Liver (tissue), 9 donors: ENCODE data around the gene ATP2B3. TPM values are rescaled to one million over a fixed set of nuclear protein-coding genes. Genes with fewer than 3 reads are reported as not detected.

Experiments
- DNase-seq: peaks from one replicate; pipeline ENCODE4 v3.0.0-alpha.2; 2017; ENCODE audit warnings: low spot score
- H3K27ac ChIP-seq, 2 donors: one replicate each; pipeline ENCODE4 v1.7.0; 2013; ENCODE audit warnings: inconsistent platforms in 2 of 2, low read length in 2 of 2, control low read depth in 1 of 2, low read depth in 1 of 2, mild to moderate bottlenecking in 1 of 2
- H3K27me3 ChIP-seq, 4 donors: one replicate each; pipeline versions ENCODE4 v1.6.1 to v1.7.0; 2013; ENCODE audit warnings: low read length in 3 of 4, inconsistent platforms in 1 of 4, mild to moderate bottlenecking in 1 of 4, moderate library complexity in 1 of 4; ENCODE audit not compliant: control insufficient read depth in 4 of 4, insufficient read depth in 4 of 4
- H3K36me3 ChIP-seq, 4 donors: one replicate each; pipeline versions ENCODE4 v1.6.1 to v1.7.0; 2013; ENCODE audit warnings: low read length in 3 of 4, mild to moderate bottlenecking in 3 of 4, low read depth in 1 of 4, moderate library complexity in 1 of 4; ENCODE audit not compliant: control insufficient read depth in 4 of 4, insufficient read depth in 3 of 4
- H3K4me1 ChIP-seq, 4 donors: one replicate each; pipeline versions ENCODE4 v1.6.1 to v1.7.0; 2013; ENCODE audit warnings: low read length in 3 of 4, mild to moderate bottlenecking in 3 of 4, moderate library complexity in 1 of 4; ENCODE audit not compliant: control insufficient read depth in 4 of 4, insufficient read depth in 4 of 4
- H3K4me3 ChIP-seq, 3 donors: one replicate each; pipeline versions ENCODE4 v1.6.1 to v1.7.0; 2013; ENCODE audit warnings: low read length in 3 of 3, control low read depth in 1 of 3, low read depth in 1 of 3, mild to moderate bottlenecking in 1 of 3
- H3K9ac ChIP-seq, 2 donors: one replicate each; pipeline ENCODE4 v1.7.0; 2013; ENCODE audit warnings: low read length in 2 of 2, mild to moderate bottlenecking in 2 of 2, moderate library complexity in 2 of 2, control low read depth in 1 of 2, low read depth in 1 of 2
- H3K9me3 ChIP-seq, 4 donors: one replicate each; pipeline versions ENCODE4 v1.6.1 to v1.7.0; 2013; ENCODE audit warnings: low read length in 3 of 4; ENCODE audit not compliant: control insufficient read depth in 4 of 4
- EGR1 ChIP-seq, 2 donors: IDR thresholded peaks; 2 replicates each; pipeline ENCODE4 v1.6.1; 2016 to 2018; ENCODE audit warnings: antibody characterized with exemption in 2 of 2, low read depth in 2 of 2
- GABPA ChIP-seq, 2 donors: IDR thresholded peaks in 1 of 2; conservative IDR thresholded peaks in 1 of 2; 2 replicates each; pipeline ENCODE4 v1.6.1; 2016; ENCODE audit warnings: antibody characterized with exemption in 2 of 2, mild to moderate bottlenecking in 1 of 2, moderate library complexity in 1 of 2
- JUND ChIP-seq, 2 donors: IDR thresholded peaks; 2 replicates each; pipeline ENCODE4 v1.6.1; 2016; ENCODE audit warnings: antibody characterized with exemption in 2 of 2
- MAX ChIP-seq: IDR thresholded peaks from 2 replicates; pipeline ENCODE4 v1.6.1; 2016; ENCODE audit warnings: antibody characterized with exemption
- NR2F2 ChIP-seq: IDR thresholded peaks from 2 replicates; pipeline ENCODE4 v1.6.1; 2016; ENCODE audit warnings: antibody characterized with exemption
- RXRA ChIP-seq, 2 donors: IDR thresholded peaks; 2 replicates each; pipeline ENCODE4 v1.6.1; 2017 to 2018; ENCODE audit warnings: antibody characterized with exemption in 2 of 2, mild to moderate bottlenecking in 1 of 2
- SP1 ChIP-seq: IDR thresholded peaks from 2 replicates; pipeline ENCODE4 v1.6.1; 2018; ENCODE audit warnings: antibody characterized with exemption, mild to moderate bottlenecking
- YY1 ChIP-seq: IDR thresholded peaks from 2 replicates; pipeline ENCODE4 v1.6.1; 2016; ENCODE audit warnings: antibody characterized with exemption, mild to moderate bottlenecking
- WGBS: extraction: QIAGEN DNeasy Blood & Tissue Kit; methylation state at CpG from one replicate; pipeline ENCODE4 v1.1.7; 2013; 5-methylcytosine and 5-hydroxymethylcytosine counted together
- polyA plus RNA-seq, 2 donors: library from polyadenylated mRNA; stranded (reverse) in 1 of 2; unstranded in 1 of 2; fragments of 200-250 nt in 1 of 2; fragments of >200 nt in 1 of 2; fragmentation: Nextera tagmentation in 1 of 2; extraction: Ambion mirVana in 1 of 2; gene quantifications; one replicate each; pipeline versions ENCODE4 v1.2.1 to v1.2.3, GENCODE V29; 2013 to 2015
- total RNA-seq, 2 donors: library from RNA; depleted of rRNA; stranded (reverse); fragments of >200 nt; gene quantifications; one replicate each; pipeline ENCODE4 v1.2.3, GENCODE V29; 2014
- donor health status: healthy.
- donor health status: healthy.
- donor health status: healthy.
- donor health status: healthy.
- donor health status: healthy.

The ATP2B3 gene
- total and polyA plus RNA-seq, 4 donors = not detected

GRCh38 chrX:153631346-153631745, 113.9 kb downstream of the ATP2B3 start:
- no peak overlapping the region for H3K9ac ChIP-seq
- H3K27ac ChIP-seq = no peak overlapping the region
- peaks cover 3 to 17% (median 4%) of the 10 kb centered on the region in 4 donors for H3K4me1 ChIP-seq
- no peak for DNase-seq
- no peaks in the 10 kb centered on the region for H3K27me3 ChIP-seq
- WGBS = 91% methylated on average over 2 of the region's 2 CpGs
- TF ChIP-seq SP1 (no peak), RXRA (IDR thresholded peaks at IDR 0.05) (no peak), JUND (IDR thresholded peaks at IDR 0.05) (no peak), NR2F2 (no peak), EGR1 (IDR thresholded peaks at IDR 0.05; ENCODE audit: low read depth in 2 of 2) (no peak), GABPA (IDR thresholded peaks at IDR 0.05 in 1 of 2, conservative IDR thresholded peaks at IDR 0.05 in 1 of 2) (no peak), MAX (no peak)
- no peaks in the 10 kb centered on the region for H3K36me3 ChIP-seq
- H3K9me3 ChIP-seq = no peaks in the 10 kb centered on the region
- no peak overlapping the region for H3K4me3 ChIP-seq

- Histone ChIP-seq H3K9ac (no peak overlapping the region), H3K27me3 (no peaks in the 10 kb centered on the region), H3K9me3 (no peaks in the 10 kb centered on the region), H3K36me3 (no peaks in the 10 kb centered on the region), H3K4me1 (peaks cover 3 to 15% (median 4%) of the 10 kb centered on the region in 4 donors), H3K27ac (no peak overlapping the region), H3K4me3 (no peak overlapping the region)
- DNase-seq = no peak
- TF ChIP-seq EGR1 (IDR thresholded peaks at IDR 0.05; ENCODE audit: low read depth in 2 of 2) (no peak), NR2F2 (no peak), YY1 (no peak)
- 80% methylated on average over 19 of the region's 19 CpGs for WGBS
These were observed 114.6 kb downstream of the ATP2B3 start for GRCh38 chrX:153631907-153632594.

Other genes with a start within 250 kb of the ATP2B3 start
- gene PNMA6F, start 195.9 kb upstream of the ATP2B3 start, total RNA-seq = not detected
- gene PNMA6F, start 195.9 kb upstream of the ATP2B3 start, polyA plus RNA-seq = not detected
- 10 to 100 TPM in 1 of 2 donors, 1 to 10 TPM in 1; 9.9 to 13.9 TPM for gene ZNF275, start 183.5 kb upstream of the ATP2B3 start, total RNA-seq
- gene ZNF275, start 183.5 kb upstream of the ATP2B3 start, polyA plus RNA-seq = 1 to 10 TPM; 6.2 to 7.3 TPM
- not detected for gene PNMA6E, start 116.3 kb upstream of the ATP2B3 start, total RNA-seq
- not detected for gene PNMA6E, start 116.3 kb upstream of the ATP2B3 start, polyA plus RNA-seq
- gene ZFP92, start 106.2 kb upstream of the ATP2B3 start, total RNA-seq = 1 to 10 TPM in 1 of 2 donors, under 1 TPM in 1; 0.56 to 1.3 TPM
- under 1 TPM; 0.24 to 0.31 TPM for gene ZFP92, start 106.2 kb upstream of the ATP2B3 start, polyA plus RNA-seq
- gene TREX2, start 71.6 kb upstream of the ATP2B3 start, total RNA-seq = 1 to 10 TPM; 1.2 to 1.3 TPM
- gene TREX2, start 71.6 kb upstream of the ATP2B3 start, polyA plus RNA-seq = under 1 TPM in 1 of 2 donors, not detected in 1; 0.13 TPM
- 1 to 10 TPM; 7.0 to 7.2 TPM for gene HAUS7, start 47.1 kb upstream of the ATP2B3 start, total RNA-seq
- gene HAUS7, start 47.1 kb upstream of the ATP2B3 start, polyA plus RNA-seq = 1 to 10 TPM; 8.4 to 8.9 TPM
- gene BGN, start 22.7 kb upstream of the ATP2B3 start, total RNA-seq = 10 to 100 TPM; 11.7 to 30.7 TPM
- gene BGN, start 22.7 kb upstream of the ATP2B3 start, polyA plus RNA-seq = 100 to 1,000 TPM in 1 of 2 donors, 10 to 100 TPM in 1; 58.8 to 131 TPM
- 1 to 10 TPM; 8.9 to 9.7 TPM for gene CCNQ, start 81.5 kb downstream of the ATP2B3 start, total RNA-seq
- 10 to 100 TPM in 1 of 2 donors, 1 to 10 TPM in 1; 9.9 to 14.7 TPM for gene CCNQ, start 81.5 kb downstream of the ATP2B3 start, polyA plus RNA-seq
- 100 to 1,000 TPM in 1 of 2 donors, 1 to 10 TPM in 1; 1.9 to 164 TPM for gene DUSP9, start 129.6 kb downstream of the ATP2B3 start, total RNA-seq
- gene DUSP9, start 129.6 kb downstream of the ATP2B3 start, polyA plus RNA-seq = under 1 TPM; 0.42 to 0.90 TPM
- gene PNCK, start 156.2 kb downstream of the ATP2B3 start, total RNA-seq = under 1 TPM in 1 of 2 donors, not detected in 1; 0.17 TPM
- under 1 TPM in 1 of 2 donors, not detected in 1; 0.02 TPM for gene PNCK, start 156.2 kb downstream of the ATP2B3 start, polyA plus RNA-seq
- 10 to 100 TPM in 1 of 2 donors, under 1 TPM in 1; 0.84 to 44.4 TPM for gene SLC6A8, start 170.3 kb downstream of the ATP2B3 start, total RNA-seq
- gene SLC6A8, start 170.3 kb downstream of the ATP2B3 start, polyA plus RNA-seq = 1 to 10 TPM in 1 of 2 donors, under 1 TPM in 1; 0.25 to 1.9 TPM
- 100 to 1,000 TPM in 1 of 2 donors, 10 to 100 TPM in 1; 64.6 to 101 TPM for gene BCAP31, start 206.7 kb downstream of the ATP2B3 start, total RNA-seq
- 100 to 1,000 TPM; 136 to 158 TPM for gene BCAP31, start 206.7 kb downstream of the ATP2B3 start, polyA plus RNA-seq
- gene ABCD1, start 207.2 kb downstream of the ATP2B3 start, total RNA-seq = 10 to 100 TPM in 1 of 2 donors, 1 to 10 TPM in 1; 5.6 to 10.8 TPM
- gene ABCD1, start 207.2 kb downstream of the ATP2B3 start, polyA plus RNA-seq = 1 to 10 TPM; 4.0 to 9.6 TPM
- under 1 TPM; 0.42 to 0.50 TPM for gene PLXNB3, start 246.6 kb downstream of the ATP2B3 start, total RNA-seq
- gene PLXNB3, start 246.6 kb downstream of the ATP2B3 start, polyA plus RNA-seq = under 1 TPM; 0.11 to 0.69 TPM